ENCODE measurements around the gene ANKRD52. TPM values are rescaled to one million over a fixed set of nuclear protein-coding genes. Genes with fewer than 3 reads are reported as not detected.

The ANKRD52 gene
- total RNA-seq, 1 experiment from 2014 or later = 67.5 TPM

- ChIA-PET POLR2A (no interaction called here), CTCF (interaction anchor here (0.8 kb wide), 1 partner anchor 11 kb away, joined by 3 read pairs; no protein-coding TSS in a partner anchor)
- ATAC-seq (no peak), DNase-seq (ENCODE audit: low read depth, low spot score) (no peak)
- in situ Hi-C loops (cut with HindIII; ENCODE audit: low pct_unique_long_range_greater_than_20kb, low sequenced_read_pairs) (no loop called here), intact Hi-C loops (cut with micrococcal nuclease; ENCODE audit: unreplicated experiment) (no loop called here)
- H3K36me3 ChIP-seq (ENCODE audit: control insufficient read depth, insufficient read depth, low read length) = peaks cover 8% of the 10 kb centered on the region
- H3K4me3 ChIP-seq (ENCODE audit: low read depth in 2 of 2, low read length in 2 of 2) = no peak overlapping the region
- TF ChIP-seq POLR2AphosphoS5 (IDR thresholded peaks at IDR 0.05; ENCODE audit: low read depth, low read length) = no peak
- no peak for TF ChIP-seq TCF7L2 (IDR thresholded peaks at IDR 0.05; ENCODE audit: low read depth, low read length)
- TF ChIP-seq, protein P1, sequence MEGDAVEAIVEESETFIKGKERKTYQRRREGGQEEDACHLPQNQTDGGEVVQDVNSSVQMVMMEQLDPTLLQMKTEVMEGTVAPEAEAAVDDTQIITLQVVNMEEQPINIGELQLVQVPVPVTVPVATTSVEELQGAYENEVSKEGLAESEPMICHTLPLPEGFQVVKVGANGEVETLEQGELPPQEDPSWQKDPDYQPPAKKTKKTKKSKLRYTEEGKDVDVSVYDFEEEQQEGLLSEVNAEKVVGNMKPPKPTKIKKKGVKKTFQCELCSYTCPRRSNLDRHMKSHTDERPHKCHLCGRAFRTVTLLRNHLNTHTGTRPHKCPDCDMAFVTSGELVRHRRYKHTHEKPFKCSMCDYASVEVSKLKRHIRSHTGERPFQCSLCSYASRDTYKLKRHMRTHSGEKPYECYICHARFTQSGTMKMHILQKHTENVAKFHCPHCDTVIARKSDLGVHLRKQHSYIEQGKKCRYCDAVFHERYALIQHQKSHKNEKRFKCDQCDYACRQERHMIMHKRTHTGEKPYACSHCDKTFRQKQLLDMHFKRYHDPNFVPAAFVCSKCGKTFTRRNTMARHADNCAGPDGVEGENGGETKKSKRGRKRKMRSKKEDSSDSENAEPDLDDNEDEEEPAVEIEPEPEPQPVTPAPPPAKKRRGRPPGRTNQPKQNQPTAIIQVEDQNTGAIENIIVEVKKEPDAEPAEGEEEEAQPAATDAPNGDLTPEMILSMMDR (IDR thresholded peaks at IDR 0.05) = no peak
- TF ChIP-seq, protein P2, sequence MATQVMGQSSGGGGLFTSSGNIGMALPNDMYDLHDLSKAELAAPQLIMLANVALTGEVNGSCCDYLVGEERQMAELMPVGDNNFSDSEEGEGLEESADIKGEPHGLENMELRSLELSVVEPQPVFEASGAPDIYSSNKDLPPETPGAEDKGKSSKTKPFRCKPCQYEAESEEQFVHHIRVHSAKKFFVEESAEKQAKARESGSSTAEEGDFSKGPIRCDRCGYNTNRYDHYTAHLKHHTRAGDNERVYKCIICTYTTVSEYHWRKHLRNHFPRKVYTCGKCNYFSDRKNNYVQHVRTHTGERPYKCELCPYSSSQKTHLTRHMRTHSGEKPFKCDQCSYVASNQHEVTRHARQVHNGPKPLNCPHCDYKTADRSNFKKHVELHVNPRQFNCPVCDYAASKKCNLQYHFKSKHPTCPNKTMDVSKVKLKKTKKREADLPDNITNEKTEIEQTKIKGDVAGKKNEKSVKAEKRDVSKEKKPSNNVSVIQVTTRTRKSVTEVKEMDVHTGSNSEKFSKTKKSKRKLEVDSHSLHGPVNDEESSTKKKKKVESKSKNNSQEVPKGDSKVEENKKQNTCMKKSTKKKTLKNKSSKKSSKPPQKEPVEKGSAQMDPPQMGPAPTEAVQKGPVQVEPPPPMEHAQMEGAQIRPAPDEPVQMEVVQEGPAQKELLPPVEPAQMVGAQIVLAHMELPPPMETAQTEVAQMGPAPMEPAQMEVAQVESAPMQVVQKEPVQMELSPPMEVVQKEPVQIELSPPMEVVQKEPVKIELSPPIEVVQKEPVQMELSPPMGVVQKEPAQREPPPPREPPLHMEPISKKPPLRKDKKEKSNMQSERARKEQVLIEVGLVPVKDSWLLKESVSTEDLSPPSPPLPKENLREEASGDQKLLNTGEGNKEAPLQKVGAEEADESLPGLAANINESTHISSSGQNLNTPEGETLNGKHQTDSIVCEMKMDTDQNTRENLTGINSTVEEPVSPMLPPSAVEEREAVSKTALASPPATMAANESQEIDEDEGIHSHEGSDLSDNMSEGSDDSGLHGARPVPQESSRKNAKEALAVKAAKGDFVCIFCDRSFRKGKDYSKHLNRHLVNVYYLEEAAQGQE (IDR thresholded peaks at IDR 0.05; ENCODE audit: insufficient read depth in 1 of 2, low read depth in 2 of 2, low read length in 1 of 2) = no peak
- TF ChIP-seq SIN3A (IDR thresholded peaks at IDR 0.05; ENCODE audit: borderline replicate concordance, insufficient read depth, low read depth, low read length) = no peak
- no peak overlapping the region for H3K27ac ChIP-seq (ENCODE audit: low read length)
- peaks cover 7% of the 10 kb centered on the region for H3K4me1 ChIP-seq (ENCODE audit: control insufficient read depth, insufficient read depth, low read length)
- no peaks in the 10 kb centered on the region for H3K9me3 ChIP-seq (ENCODE audit: control insufficient read depth, insufficient read depth, low read depth, low read length)
- BruUV-seq (replicated peaks) = no TSS peak
- no peaks in the 10 kb centered on the region for H3K27me3 ChIP-seq (ENCODE audit: control insufficient read depth, insufficient read depth, low read length)
These were observed 39.2 kb upstream of the ANKRD52 start for GRCh38 chr12:56297400-56297799.

DNA sequence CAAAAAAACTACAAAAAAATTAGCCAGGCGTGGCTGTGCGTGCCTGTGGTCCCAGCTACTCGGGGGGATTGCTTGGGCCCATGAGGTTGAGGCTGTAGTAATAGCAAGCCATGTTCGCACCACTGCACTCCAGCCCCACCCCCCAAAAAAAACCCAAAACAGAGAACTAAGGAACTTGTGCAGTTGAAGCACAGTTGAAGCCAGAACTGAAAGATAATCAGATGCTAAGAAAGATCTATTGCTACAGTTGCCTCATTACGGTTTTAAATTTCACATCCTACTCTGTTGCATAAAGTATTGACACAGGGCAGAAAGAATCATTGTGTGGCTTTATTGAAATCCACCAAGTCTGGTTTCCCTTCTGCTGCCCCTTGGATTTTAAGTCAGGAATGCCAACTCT, 38.1 kb upstream of the ANKRD52 start:
- POLR2A ChIA-PET = no interaction called here
- Histone ChIP-seq H3K4me3 (ENCODE audit: low read depth in 2 of 2, low read length in 2 of 2) (no peak overlapping the region), H3K4me1 (ENCODE audit: control insufficient read depth, insufficient read depth, low read length) (peaks cover 7% of the 10 kb centered on the region), H3K27ac (ENCODE audit: low read length) (no peak overlapping the region), H3K27me3 (ENCODE audit: control insufficient read depth, insufficient read depth, low read length) (no peaks in the 10 kb centered on the region), H3K36me3 (ENCODE audit: control insufficient read depth, insufficient read depth, low read length) (peaks cover 8% of the 10 kb centered on the region), H3K9me3 (ENCODE audit: control insufficient read depth, insufficient read depth, low read depth, low read length) (no peaks in the 10 kb centered on the region)
- intact Hi-C loops (cut with micrococcal nuclease; ENCODE audit: unreplicated experiment) = no loop called here
- TF ChIP-seq, protein P2 (IDR thresholded peaks at IDR 0.05; ENCODE audit: insufficient read depth in 1 of 2, low read depth in 2 of 2, low read length in 1 of 2) = no peak
- no peak for TF ChIP-seq SIN3A (IDR thresholded peaks at IDR 0.05; ENCODE audit: borderline replicate concordance, insufficient read depth, low read depth, low read length)
- TF ChIP-seq, protein P1 (IDR thresholded peaks at IDR 0.05) = no peak
- TF ChIP-seq TCF7L2 (IDR thresholded peaks at IDR 0.05; ENCODE audit: low read depth, low read length) = no peak
- TF ChIP-seq POLR2AphosphoS5 (IDR thresholded peaks at IDR 0.05; ENCODE audit: low read depth, low read length) = no peak
- CTCF ChIA-PET = no interaction called here
- DNase-seq (ENCODE audit: low read depth, low spot score) (no peak), ATAC-seq (no peak)
- no TSS peak for BruUV-seq (replicated peaks)
- in situ Hi-C loops (cut with HindIII; ENCODE audit: low pct_unique_long_range_greater_than_20kb, low sequenced_read_pairs) = no loop called here
